Pancreas (tissue), 10 donors: Measurements from ENCODE around the gene GOLGA8O. TPM values are rescaled to one million over a fixed set of nuclear protein-coding genes. Genes with fewer than 3 reads are reported as not detected.
"Not testable (repeated sequence)": the region's sequence is repeated elsewhere in the genome, so short reads cannot be mapped to it uniquely, and the experiment has no call there.

Experiments used
- ATAC-seq, 4 donors: fragments of 200-7000 bp; cut with Tn5 transposase; one replicate each; pipeline versions ENCODE4 v1.8.0 to v1.9.1; 2020; ENCODE audit warnings: mild to moderate bottlenecking in 4 of 4, moderate library complexity in 4 of 4
- DNase-seq, 6 donors: peaks; one replicate each; pipeline ENCODE4 v3.0.0-alpha.2; 2020
- FAIRE-seq: peaks from 2 replicates; lab custom pipeline; 2012; peaks lifted over from hg19 to GRCh38; lab: Jason Lieb, UNC
- H3K27ac ChIP-seq, 4 donors: fragments of 200-600 bp; sonication (generic); 1 replicate in 3 of 4; 2 replicates in 1 of 4; pipeline versions ENCODE4 v1.5.0 to v1.8.0; 2020
- H3K27me3 ChIP-seq, 4 donors: fragments of 200-600 bp; one replicate each; pipeline ENCODE4 v1.8.0; 2021
- H3K36me3 ChIP-seq, 3 donors: fragments of 200-600 bp; sonication (generic) in 1 of 3; one replicate each; pipeline versions ENCODE4 v1.5.0 to v1.8.0; 2020 to 2021
- H3K4me1 ChIP-seq, 3 donors: fragments of 200-600 bp; one replicate each; pipeline ENCODE4 v1.8.0; 2021
- H3K4me3 ChIP-seq, 4 donors: fragments of 200-600 bp; sonication (generic) in 2 of 4; one replicate each; pipeline versions ENCODE4 v1.5.0 to v1.8.0; 2020 to 2021
- H3K9me3 ChIP-seq, 4 donors: fragments of 200-600 bp; one replicate each; pipeline ENCODE4 v1.8.0; 2021
- WGBS, 2 donors: extraction: QIAGEN DNeasy Blood & Tissue Kit; methylation state at CpG; one replicate each; pipeline ENCODE4 v1.1.7; 2013; 5-methylcytosine and 5-hydroxymethylcytosine counted together
- intact Hi-C, 3 donors: fragments of 100-400 bp; cut with DNase I; formaldehyde crosslinking; loops; one replicate each; pipeline versions ENCODE4 v1.11.1 to v1.14.2; 2022
- polyA plus RNA-seq, 2 donors: library from polyadenylated mRNA; stranded (reverse); fragments of 200-250 nt; gene quantifications; one replicate each; pipeline ENCODE4 v1.2.3, GENCODE V29; 2013
- total RNA-seq, 6 donors: library from RNA; stranded (reverse); fragmentation: NEBNext Ultra II Directional in 4 of 6; extraction: Animal tissue kit (Norgen Biotek cat#: 25700) in 4 of 6; gene quantifications; one replicate each; pipeline versions ENCODE4 v1.2.1 to v1.2.4, GENCODE V29; 2021 to 2023
- TF ChIP-seq, protein P1 (sequence below), 4 donors: fragments of 200-600 bp; sonication (generic) in 3 of 4; IDR thresholded peaks; one replicate each; pipeline versions ENCODE4 v1.5.0 to v1.8.0; 2021; ENCODE audit warnings: antibody characterized with exemption in 4 of 4
- donor health status: healthy with polysubstance abuse.
- donor health status: DM: no; HTN: no; CAD: no; lungs with moderate emphysema.
- donor health status: DM: no; HTN: no; CAD: no.
- donor health status: control.
- donor health status: control.
- donor health status: Bipolar disorder and iron deficiency.
- donor health status: DM: yes; HTN: yes; CAD: no.
- donor health status: DM: no; HTN: no; CAD: no.
- donor health status: DM: no; HTN: no; CAD: no.
- donor health status: DM: yes; HTN: yes; CAD: no.

GOLGA8O gene
- total and polyA plus RNA-seq, 8 donors = 0.12 to 1.7 (median 0.39) TPM; not detected in 2

DNA sequence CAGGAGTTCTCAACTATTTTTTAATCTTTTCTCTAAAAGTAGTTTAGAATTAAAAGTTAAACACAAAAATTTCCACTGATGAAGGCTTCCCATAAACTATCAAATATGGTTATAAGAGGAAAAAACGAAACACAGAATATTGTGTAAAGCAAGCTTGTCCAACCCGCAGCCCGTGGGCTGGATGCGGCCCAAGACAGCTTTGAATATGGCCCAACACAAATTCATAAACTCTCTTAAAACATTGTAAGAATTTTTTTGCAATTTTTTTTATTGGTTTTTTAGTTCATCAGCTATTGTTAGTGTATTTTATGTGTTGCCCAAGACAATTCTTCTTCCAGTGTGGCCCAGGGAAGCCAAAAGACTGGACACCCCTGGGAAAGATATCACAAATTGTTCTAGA, 28.9 kb downstream of the GOLGA8O start:
- ATAC-seq, intact Hi-C loops, H3K9me3 ChIP-seq, H3K27ac ChIP-seq, FAIRE-seq, H3K4me3 ChIP-seq, H3K4me1 ChIP-seq, H3K27me3 ChIP-seq, H3K36me3 ChIP-seq, DNase-seq: not testable (repeated sequence)
- WGBS, 2 donors = 88 to 90% methylated on average over 4 of the region's 4 CpGs

DNA sequence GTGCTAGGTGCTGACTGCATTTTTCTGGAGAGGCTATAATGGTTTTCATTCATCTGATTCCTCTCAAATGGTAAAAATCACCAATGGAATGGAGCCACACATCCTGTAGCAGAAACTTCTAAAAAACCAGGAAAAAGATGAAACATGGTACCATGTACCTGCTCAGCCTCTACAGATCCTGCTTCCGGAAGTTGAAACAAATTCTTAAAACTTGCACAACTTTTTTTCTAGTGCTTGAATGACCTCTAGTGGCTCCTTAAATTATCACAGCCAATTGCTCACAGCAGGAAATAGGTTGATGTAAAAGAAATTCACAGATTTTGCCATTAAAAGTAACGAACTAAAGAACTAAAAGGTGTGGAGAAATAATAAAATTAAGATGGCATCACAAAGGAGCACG, 47.5 kb downstream of the GOLGA8O start:
- H3K36me3 ChIP-seq, H3K4me3 ChIP-seq, H3K27me3 ChIP-seq, DNase-seq, H3K9me3 ChIP-seq, intact Hi-C loops, H3K4me1 ChIP-seq, H3K27ac ChIP-seq: not testable (repeated sequence)
- 0 to 1% methylated on average over 2 of the region's 3 CpGs for WGBS, 2 donors
- TF ChIP-seq, protein P1, sequence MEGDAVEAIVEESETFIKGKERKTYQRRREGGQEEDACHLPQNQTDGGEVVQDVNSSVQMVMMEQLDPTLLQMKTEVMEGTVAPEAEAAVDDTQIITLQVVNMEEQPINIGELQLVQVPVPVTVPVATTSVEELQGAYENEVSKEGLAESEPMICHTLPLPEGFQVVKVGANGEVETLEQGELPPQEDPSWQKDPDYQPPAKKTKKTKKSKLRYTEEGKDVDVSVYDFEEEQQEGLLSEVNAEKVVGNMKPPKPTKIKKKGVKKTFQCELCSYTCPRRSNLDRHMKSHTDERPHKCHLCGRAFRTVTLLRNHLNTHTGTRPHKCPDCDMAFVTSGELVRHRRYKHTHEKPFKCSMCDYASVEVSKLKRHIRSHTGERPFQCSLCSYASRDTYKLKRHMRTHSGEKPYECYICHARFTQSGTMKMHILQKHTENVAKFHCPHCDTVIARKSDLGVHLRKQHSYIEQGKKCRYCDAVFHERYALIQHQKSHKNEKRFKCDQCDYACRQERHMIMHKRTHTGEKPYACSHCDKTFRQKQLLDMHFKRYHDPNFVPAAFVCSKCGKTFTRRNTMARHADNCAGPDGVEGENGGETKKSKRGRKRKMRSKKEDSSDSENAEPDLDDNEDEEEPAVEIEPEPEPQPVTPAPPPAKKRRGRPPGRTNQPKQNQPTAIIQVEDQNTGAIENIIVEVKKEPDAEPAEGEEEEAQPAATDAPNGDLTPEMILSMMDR (IDR thresholded peaks at IDR 0.05) = peak in 1 of 4 donors; percentile 22
- ATAC-seq = peak in 3 of 4 donors; percentile 38 to 62 (median 45)
- FAIRE-seq = peak; percentile 97

DNA sequence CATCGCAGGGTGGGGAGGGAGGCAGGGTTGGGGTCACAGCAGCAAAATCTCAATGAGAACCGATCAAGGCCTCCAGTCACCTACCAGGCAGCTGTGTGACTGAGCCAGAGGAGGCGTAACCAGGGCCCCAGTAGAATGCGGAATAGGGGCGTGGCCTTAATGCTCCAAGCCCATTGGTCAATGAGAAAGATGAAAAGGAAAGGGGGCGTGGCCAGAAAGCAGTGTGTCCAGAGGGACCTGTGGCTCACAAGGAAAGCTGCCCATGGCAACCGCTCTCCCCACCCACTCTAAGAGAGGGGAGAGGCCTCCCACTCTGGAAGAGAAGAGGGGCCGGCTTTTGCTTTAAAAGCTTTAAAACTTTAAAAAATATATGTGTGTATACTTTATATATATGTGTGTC, 52.2 kb downstream of the GOLGA8O start, which contains the start of gene GOLGA8K:
TSS of gene GOLGA8K (minus strand) at position 101 of the 400 bp plus-strand sequence. CDS start at position 3, 98 bp downstream.
- ATAC-seq, H3K27me3 ChIP-seq, H3K27ac ChIP-seq, H3K9me3 ChIP-seq, DNase-seq, H3K36me3 ChIP-seq, H3K4me3 ChIP-seq, intact Hi-C loops, H3K4me1 ChIP-seq, FAIRE-seq: not testable (repeated sequence)
- no CpG with 5 or more reads among the region's 8 CpGs for WGBS, 2 donors

DNA sequence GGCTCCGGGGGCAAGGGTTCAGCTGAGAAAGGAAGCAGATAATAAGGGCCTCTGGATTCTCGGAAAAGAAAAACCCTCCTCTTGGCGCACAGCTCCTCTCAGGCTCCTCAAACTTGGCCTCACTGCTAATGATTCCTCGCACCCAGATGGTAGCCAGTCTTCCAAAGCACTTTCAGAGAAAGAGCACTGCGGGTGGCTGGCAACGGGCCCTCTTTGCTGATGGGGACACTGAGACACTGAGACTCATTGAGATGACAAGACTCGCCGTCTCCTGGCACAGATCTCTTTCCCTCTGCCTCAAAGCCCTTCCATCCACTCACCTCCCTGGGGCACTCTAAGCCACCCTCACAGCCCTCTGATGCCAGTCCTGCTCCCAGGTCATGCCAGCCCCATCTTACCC, 58.9 kb downstream of the GOLGA8O start:
- H3K36me3 ChIP-seq, FAIRE-seq, intact Hi-C loops, ATAC-seq, H3K9me3 ChIP-seq, H3K27me3 ChIP-seq, H3K4me3 ChIP-seq, H3K4me1 ChIP-seq, H3K27ac ChIP-seq: not testable (repeated sequence)
- WGBS, 2 donors = 72% methylated on average over 3 of the region's 8 CpGs; no CpG with 5 or more reads in 1 of the 2 donors
- peak in 1 of 6 donors; percentile 10 for DNase-seq

Other genes with a start within 250 kb of the GOLGA8O start
- 1 to 10 TPM; 1.1 to 2.6 (median 1.7) TPM for gene GOLGA8K, start 52.3 kb downstream of the GOLGA8O start, total RNA-seq
- 1 to 10 TPM in 1 of 2 donors, under 1 TPM in 1; 0.23 to 1.7 TPM for gene GOLGA8K, start 52.3 kb downstream of the GOLGA8O start, polyA plus RNA-seq
- 10 to 100 TPM; 15.9 to 31.1 (median 21.4) TPM for gene GOLGA8N, start 137.8 kb upstream of the GOLGA8O start, total RNA-seq
- gene GOLGA8N, start 137.8 kb upstream of the GOLGA8O start, polyA plus RNA-seq = 10 to 100 TPM; 18.0 to 18.6 TPM
- 1 to 10 TPM; 1.0 to 3.2 (median 3.1) TPM for gene ARHGAP11A, start 159.9 kb upstream of the GOLGA8O start, total RNA-seq
- gene ARHGAP11A, start 159.9 kb upstream of the GOLGA8O start, polyA plus RNA-seq = 1 to 10 TPM in 1 of 2 donors, under 1 TPM in 1; 0.80 to 3.4 TPM
- gene SCG5, start 186.1 kb upstream of the GOLGA8O start, total RNA-seq = 100 to 1,000 TPM in 1 of 6 donors, 10 to 100 TPM in 5; 13.6 to 110 (median 59.2) TPM
- gene SCG5, start 186.1 kb upstream of the GOLGA8O start, polyA plus RNA-seq = 100 to 1,000 TPM; 290 to 879 TPM